ENCODE results near the gene NUDCD3.
"Not testable (repeated sequence)": the region's sequence is repeated elsewhere in the genome, so short reads cannot be mapped to it uniquely, and the experiment has no call there.

NUDCD3 gene

DNA sequence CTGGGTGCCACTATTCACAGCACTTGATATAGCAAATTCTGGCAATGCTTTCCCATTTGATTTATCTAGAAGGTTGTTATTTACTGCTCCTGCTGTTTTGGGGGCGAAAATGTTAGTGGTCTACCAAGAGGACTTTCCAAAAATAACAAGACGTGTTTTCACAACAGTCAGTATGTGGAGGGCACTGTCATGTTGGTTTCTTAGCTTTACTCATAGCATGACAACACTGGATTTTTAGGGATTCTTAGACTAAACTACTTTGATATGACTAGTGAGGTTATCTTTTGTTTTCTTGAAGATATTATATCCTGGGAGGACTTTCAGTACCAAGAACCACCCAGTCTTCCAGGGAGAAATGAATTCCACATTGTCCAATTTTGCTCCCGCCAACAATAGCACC lies 49.4 kb downstream of the NUDCD3 start:
- DNase-seq: no peak

DNA sequence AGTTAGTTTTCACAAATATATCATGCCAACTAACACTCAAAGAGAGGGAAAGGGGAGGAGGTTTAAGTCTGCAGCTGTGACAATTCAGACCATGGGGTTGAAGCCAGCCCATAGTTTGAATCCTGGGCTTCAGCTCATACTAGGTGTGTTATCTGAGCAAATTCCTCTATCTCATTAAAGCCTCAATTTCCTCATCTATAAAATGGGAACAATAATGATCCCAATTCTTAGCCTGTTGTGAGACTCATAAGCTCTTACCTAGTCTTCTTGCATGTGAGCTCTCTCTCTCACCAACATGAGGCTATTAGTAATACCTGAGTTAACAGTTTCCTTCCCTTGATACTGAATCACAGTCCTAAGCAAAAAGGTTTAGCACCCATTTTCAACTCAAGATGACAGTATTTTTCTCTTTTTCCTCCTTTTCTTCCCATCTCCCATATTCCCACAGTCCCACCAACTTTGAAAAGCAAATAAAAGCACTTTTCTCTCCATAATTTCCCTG lies 49.8 kb downstream of the NUDCD3 start:
- no peak for DNase-seq

DNA sequence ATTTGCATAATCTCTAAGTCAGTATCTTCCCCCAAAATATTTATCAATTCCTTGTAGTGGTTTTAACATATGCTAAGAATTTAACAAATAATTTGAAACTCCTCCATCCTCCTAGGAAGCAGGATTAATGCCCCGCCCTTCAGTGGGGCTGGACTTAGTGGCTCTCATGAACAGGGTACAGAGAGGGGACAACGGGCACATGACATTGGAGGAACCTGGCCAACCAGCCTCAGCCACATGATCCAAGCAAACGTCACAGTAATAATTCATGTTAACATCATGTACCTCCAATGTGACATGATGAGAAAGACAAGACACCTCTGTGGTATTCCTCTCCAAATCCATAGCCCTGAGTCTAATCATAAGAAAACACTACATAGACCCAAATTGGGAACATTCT lies 50.5 kb downstream of the NUDCD3 start:
- no peak for DNase-seq

DNA sequence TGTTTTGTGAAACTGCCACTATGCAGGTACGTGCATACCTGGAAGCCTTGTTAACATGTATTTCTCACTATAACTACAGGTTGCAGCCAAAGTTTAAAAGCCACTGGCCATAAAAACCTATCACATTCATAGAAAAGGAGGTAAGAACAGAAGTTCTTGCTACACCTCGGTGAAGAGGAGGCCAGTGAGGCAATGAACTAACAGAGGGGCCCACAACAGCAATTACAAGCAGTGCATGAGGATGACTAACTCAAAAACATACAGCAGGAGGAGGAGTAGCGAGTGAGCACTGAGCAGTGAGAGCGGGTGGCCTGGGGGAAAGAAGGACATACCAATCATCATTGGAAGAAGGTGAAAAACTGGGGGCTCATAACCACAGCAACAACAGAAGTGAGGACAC lies 51.6 kb downstream of the NUDCD3 start:
- no peak for DNase-seq

DNA sequence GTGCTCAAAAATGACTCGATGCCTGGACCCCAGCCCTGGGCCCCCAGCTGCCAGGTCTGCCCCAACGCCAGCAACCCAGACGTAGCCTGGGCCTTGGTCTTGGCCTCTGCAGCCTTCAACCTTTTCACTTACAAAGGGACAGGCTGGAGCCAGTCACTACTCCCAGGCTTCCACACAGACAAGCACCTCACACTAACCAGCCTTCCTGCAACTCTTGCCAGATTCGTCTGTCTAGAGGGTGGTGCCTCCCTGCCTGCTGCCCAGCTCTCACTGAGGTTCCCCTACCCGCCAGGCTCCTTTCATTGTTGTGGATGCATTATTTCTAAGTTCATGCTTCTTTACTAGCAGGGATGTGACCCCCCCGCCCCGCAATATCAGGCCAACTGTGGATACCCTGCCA lies 56.3 kb downstream of the NUDCD3 start:
- DNase-seq: no peak

DNA sequence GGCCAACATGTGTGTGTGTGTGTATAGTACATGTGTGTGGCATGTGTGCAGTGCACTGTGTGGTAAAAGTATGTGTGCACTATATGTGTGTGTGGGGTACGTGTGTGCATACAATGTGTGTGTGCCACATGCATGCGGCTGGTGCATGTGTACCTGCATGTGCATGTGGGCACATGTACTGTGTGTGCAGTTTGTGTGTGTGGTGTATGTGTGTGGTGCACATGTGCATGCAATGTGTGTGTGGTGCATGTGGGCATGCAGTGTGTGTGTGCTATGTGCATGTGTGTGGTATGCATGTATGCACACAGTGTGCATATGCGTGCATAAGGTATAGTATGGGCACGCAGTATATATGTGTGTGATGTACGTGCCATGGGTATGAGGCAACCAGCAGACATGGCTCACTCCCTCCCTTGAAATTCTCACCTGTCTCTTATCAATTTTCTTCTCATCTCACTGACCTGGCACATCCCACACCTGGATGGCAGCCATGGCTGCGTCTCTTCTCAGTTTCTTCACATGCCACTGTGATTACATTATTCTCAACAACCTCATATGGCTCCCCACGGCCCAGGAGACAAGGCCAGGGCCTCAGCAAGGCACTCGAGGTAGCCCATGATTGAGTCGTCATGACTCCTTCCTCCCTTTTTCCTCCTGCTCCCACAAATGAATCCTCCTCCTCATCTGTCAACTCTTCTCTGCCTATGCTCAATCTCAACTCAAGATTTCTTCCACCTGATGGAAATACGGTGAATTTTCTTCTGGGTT lies 57.0 kb downstream of the NUDCD3 start:
- no peak for DNase-seq

DNA sequence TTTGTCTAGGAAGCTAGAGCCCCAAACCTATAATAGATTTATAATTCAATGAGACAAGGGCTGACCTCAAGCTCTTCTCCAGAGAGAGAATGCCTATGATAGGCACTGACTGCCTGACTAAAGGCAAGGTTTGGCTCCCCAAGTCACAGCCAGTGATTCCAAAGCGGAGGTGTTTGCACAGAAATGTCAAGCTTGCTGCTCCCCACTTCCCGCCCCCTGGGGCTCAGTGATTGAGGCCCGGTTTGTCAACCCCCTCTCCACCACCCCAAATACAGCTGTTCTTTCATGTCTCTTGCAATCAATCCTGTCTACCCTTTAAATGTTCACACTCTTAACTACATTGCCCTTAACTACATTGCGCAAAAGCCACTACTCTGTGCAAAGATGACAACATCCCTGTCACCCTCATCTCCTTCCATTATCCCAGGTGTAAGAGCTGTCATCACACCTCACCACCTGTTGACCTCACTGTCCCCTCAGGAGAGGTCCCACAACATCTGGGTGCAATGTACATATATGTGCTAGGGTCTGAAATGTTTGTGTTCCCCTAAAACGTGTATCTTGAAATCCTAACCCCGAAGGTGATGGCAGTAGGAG lies 58.0 kb downstream of the NUDCD3 start:
- no peak for DNase-seq

DNA sequence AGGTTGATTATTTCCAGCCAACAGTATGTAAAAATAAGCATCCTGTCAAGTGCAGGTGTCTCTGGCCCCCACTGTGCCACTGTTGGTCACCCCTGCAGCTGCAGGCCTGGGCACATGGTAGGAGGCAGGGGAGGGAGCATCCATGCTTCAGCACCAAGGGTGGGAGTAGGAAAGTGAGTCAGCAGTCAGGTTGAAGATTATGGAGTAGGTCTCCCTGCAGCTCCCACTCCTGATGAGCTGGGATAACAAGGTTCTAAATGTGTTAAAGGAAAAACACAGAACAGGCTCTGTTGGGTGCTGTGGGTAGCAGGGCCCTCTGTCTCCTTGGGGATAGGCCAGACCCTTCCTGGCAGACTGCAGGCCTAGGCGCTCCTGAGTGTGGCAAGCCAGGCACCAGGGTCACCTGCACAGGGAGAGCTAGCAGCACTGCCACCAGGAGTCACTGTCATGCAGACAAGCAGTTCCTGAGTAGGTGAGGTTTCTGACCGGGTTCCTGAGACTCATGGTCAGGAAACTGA lies 59.3 kb downstream of the NUDCD3 start:
- DNase-seq: no peak

DNA sequence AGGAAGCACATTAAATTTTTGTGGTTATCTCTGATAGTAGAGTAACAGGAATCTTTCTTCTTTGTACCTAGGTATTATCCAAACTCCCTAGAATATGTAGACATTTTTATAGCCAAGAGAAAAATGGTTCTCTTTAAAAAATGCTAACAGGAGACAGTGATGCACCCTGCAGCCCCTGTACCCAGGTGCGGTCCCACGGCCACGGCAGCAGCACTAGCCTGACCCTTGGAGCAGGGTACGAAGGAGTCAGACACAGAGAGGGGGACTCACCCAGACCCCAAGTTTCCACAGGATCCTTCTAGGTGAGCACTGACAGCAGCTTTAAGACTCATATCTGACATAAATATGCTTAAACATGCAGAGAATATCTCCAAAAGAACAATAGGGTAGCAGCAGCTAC lies 60.4 kb downstream of the NUDCD3 start:
- DNase-seq: no peak

DNA sequence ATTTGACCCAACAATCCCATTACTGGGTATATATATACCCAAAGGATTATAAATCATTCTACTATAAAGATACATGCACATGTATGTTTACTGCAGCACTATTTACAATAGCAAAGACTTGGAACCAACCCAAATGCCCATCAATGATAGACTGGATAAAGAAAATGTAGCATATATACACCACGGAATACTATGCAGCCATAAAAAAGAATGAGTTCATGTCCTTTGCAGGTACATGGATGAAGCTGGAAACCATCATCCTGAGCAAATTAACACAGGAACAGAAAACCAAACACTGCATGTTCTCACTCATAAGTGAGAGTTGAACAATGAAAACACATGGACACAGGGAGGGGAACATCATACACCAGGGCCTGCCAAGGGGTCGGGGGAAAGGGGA lies 65.7 kb downstream of the NUDCD3 start:
- DNase-seq: not testable (repeated sequence)

DNA sequence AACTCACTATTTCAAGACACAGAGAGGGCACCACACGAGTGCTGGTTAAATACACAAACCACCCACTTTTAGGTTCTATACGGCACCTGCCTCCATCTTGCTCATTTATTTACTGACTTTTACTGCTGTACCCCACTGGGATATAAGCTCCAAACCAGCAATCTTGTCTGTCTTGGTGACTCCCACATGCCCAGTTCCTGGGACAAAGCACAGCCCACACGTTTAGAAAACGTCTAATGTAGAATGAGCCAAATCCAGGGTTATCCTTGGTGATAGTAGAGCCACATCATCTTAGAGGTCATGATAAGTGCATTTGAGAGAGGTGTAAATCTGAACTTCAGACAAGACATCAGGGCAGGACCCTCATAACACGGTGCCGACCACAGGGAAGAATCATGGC lies 73.5 kb downstream of the NUDCD3 start:
- no peak for DNase-seq

DNA sequence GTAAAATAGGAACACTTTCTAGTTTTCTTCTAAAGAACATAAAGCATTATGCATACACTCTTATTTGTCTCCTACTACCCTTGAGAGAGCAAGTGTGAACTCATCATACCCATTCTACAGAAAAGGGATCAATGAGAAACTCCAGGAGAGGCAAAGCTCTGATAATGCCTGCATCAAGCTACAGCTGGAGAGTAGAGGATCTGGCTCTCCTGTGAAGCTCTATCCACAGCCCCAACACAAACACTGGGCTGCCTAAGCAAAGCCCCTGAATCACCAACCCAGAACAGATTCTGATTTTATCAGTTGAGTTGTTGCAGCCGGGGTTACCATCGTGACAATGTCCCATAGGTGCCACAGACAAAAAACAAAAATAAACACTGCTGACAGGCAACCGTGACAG lies 74.9 kb downstream of the NUDCD3 start:
- no peak for DNase-seq

DNA sequence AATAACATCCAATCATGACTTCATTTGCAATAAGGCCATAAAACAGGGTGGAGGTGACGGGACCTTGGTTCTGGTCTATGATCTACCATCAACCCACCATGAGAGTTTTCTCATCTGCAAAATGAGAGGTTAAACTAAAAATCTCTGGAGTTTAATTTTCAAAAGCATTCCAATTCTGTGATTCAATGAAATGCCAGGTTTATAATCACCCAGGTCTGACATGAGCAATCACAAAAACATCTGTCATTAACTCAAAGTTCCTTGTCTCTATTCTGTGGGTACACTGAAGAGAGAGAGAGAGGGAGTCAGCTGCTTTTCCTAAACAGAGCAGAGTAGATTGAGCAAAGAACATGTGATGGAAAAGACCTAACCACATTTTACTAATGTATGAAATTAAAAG lies 75.4 kb downstream of the NUDCD3 start:
- DNase-seq: no peak

DNA sequence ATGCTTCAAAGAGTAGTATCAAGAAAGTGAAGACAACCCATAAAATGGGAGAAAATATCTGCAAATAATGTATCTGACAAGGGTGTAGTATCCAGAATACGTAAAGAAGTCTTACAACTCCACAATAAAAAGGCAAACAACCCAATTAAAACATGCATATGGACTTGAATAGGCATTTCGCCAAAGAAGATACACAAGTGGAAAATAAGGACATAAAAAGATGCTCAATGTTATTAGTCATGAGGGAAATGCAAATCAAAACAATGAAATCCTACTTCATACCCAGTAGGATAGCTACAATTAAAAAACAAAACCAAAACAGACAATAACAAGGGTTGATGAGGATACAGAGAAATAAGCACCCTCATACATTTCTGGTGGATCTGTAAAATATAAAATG lies 79.2 kb downstream of the NUDCD3 start:
- DNase-seq: no peak

DNA sequence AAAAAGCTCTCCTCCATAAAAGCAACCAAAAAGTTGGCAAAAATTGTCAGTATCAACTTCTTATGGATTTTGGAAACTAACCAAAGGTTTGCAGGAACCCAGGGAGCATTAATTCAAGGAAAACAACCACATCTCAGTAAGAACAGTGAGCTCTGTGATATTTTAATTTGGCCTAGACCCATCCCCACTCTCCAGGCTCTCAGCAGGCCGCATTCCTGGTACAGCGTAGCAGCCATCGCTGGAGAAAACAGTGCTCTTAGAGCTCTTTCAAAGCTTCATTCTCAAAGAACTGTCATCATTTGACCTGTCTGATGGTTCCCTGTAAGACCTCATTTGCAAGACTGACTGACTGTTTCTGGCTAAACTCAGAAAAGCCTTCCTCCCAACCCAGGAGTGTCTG lies 81.9 kb downstream of the NUDCD3 start:
- DNase-seq: no peak

DNA sequence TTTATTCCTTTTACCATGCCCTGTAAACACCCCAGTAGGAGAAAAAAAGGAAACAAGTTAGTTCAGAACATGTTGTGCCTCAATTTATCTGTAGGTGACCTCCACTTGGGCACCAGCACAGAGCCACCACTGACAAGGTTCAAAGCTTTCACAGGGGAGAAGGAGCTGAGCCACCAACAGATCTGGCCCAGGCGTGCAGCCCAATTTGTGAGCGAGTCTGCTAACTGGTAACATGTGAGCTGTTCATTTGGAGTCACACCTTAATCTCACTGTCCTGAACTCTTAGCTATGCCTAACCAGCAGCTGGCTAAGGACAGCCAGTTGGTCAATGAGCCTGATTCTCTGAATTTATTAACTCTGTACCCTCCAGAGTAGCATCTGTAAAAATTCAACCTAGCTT lies 86.7 kb downstream of the NUDCD3 start:
- DNase-seq: no peak

DNA sequence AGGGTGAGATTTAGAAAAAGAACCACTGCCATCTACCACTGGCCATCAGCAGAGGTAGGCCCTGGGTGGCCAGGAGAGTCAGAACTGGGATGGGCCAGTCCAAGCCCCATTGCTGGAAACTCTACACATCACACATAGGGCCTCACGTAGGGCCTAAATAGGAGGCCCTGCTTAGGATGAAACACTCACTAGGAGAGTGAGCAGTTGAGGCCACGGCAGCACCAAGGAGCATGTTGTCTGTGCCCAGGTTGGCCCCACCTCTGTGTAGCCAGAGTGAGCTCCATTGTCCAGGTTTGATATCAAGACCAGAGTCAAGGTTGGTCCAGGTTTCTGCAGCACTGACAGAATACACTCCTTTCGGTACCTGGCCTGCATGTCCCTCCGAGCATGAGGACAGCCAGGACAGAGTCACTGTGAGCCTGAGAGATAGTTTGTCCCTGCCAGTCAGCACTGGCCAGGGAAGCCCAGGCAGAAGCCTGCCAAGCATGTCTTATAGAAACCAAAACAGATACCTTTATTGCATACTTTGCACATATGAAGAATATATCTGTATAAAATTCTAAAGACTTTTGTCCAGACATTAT lies 87.2 kb downstream of the NUDCD3 start:
- no peak for DNase-seq

DNA sequence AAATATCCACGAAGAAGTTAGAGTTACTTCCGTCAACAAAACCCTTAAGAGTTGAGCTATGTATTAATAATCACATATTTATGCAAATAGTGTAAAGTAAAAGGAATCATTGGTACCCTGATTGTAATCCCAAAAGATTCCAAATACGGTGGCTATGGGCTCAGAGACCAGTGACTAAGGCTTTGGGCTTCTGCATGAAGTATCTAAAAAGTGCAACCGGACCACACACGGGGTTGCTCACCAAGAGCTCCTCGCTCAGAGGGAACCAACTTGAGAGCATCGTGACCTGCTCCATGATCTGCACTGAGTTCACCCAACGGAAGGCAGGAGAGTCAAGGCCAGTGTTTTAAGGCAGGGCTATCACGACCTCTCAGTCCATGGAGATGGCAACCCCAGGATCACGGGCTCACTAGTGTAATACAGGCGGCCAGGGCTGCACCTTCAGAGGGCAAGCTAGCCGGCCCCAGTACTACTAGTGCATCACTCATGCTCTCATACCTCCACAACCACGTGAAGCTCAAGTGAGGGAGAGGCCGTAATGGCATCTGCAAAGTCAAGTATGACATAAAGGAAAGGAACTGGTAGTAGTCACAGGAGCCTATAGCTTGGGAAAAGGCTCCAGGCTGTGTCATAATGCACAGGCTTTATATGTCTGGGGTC lies 87.9 kb downstream of the NUDCD3 start:
- DNase-seq: no peak

DNA sequence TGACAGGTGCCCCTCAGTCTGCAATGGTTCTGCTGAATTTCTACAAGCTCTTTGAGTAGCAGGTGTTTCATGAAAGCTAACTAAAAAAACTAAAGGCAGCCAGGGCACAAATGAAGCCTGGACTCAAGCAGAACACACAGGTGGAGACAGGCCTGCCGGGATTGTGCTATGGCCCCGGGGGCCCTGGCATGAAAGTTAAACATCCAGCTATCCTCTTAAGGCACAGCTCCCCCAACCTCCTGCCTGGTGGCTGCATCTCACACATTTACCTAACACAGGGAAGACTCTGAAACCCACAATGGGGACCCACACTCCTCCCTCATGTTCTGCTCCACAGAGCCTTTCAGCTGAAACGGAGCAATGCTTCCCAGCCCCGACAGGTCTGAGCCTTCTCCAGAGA lies 88.8 kb downstream of the NUDCD3 start:
- no peak for DNase-seq

DNA sequence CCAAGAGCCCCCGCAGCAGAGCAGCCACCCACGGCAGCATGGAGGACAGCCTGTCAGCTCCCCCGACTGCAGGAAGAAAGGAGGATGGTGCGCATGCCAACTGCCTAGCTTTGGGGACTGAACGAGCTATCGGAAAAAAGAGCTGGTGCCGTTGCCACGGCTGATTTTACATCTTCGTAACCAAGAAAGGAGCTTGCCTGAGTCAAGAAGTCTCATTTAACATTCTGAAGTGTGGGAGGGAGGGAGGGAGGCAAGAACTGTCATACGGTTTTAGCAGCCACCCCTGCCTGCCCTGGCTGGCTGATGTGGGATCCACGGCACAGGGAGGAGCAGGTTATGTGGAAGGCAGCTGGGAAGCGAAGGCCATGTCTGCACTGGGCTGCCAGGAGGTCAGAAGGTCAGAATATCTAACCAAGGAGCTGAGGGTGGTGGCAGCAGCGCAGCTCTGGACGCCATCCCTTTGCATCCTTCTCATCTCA lies 90.4 kb downstream of the NUDCD3 start:
- DNase-seq: no peak

DNA sequence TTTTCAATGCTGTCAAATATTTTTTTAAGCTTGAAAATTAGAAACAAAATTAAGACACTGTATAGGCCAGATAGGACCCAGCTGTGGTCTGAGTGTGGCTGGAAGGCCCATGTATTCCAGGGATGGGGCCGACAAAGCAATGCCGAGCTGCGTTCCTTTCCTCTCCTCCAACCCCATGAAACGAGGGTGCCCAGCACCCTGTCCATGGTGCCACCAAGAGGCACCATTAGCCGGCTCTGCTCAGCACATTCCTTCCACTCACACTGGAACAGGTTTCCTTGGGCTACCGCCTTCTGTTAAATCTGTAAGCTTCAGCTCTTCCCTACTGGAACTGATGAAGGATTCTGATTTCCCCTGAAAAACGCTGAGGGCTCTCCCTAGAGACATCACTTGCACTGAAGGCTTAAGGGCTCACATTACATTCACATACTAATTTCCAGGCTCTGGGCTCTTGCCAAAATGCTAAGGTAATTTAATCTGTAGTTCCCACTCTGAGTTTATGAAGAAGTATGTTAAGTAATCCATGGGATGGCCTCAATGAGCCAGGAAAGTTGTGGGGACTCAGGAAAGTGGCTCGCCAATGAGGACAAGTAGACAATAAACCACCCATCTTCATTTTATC lies 91.4 kb downstream of the NUDCD3 start:
- no peak for DNase-seq

DNA sequence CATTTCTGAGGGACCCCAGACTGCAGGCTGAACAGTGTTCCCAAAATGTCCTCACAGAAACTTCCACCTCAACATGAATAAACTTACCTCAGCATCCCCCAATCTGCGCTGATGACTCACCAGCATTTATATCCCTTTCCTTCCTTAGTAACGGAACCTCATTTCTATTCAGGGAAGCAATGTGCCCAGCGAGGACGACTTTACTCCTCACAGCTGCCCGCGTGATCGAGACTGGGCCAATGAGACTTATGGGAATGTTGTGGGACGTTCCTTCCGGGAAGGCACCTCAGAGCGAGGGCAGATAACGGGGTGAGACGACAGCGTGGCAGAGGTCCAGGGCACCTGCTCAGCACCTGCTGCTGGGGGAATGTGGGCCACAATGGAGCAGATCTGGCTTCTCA lies 91.9 kb downstream of the NUDCD3 start:
- no peak for DNase-seq

DNA sequence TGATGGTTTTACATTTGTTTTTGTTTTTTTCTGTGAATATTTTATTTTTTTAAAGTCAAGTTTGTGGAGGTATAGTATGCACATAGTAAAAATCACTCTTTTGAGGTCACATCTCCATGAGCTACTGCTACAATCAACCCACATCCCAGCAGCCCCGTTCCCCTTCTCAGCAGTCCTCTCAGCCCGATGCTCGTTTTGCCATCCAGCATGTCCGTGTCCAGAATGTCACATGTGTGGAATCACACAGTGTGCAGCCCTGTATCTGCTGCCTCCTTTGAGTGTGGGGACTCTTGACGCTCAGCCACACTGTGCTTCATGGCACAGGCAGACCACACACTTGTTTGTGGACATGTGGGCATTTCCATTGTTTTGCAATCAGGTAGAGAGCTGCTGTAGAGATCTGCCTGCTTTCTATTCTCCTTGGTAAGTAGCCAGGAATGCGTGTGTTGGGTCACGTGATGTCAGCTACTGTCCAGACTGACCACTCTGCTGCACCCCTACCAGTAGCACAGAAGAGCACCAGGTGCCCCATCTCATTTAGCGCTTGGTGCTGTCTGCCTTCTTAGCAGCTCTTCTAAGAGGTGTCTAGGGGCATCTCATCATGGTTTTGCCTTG lies 93.4 kb downstream of the NUDCD3 start:
- no peak for DNase-seq
